HG02610 (cell line): ENCODE data around the gene ETV6.
"Not testable (repeated sequence)": the region's sequence is repeated elsewhere in the genome, so short reads cannot be mapped to it uniquely, and the experiment has no call there.

Experiments used
- ATAC-seq: cut with Tn5 transposase; IDR thresholded peaks from one replicate; pipeline ENCODE4 v1.9.1; 2021; ENCODE audit warnings: mild to moderate bottlenecking, moderate library complexity; ENCODE audit not compliant: unreplicated experiment

The ETV6 gene

GRCh38 chr12:11666131-11667050 is 16.9 kb downstream of the ETV6 start:
- ATAC-seq, result no peak

- ATAC-seq, result no peak
Observed at GRCh38 chr12:11667171-11667570, 17.7 kb downstream of the ETV6 start.

GRCh38 chr12:11668611-11669010 is 19.1 kb downstream of the ETV6 start:
- ATAC-seq, result no peak

GRCh38 chr12:11669348-11669747 is 19.9 kb downstream of the ETV6 start:
- no peak for ATAC-seq

DNA sequence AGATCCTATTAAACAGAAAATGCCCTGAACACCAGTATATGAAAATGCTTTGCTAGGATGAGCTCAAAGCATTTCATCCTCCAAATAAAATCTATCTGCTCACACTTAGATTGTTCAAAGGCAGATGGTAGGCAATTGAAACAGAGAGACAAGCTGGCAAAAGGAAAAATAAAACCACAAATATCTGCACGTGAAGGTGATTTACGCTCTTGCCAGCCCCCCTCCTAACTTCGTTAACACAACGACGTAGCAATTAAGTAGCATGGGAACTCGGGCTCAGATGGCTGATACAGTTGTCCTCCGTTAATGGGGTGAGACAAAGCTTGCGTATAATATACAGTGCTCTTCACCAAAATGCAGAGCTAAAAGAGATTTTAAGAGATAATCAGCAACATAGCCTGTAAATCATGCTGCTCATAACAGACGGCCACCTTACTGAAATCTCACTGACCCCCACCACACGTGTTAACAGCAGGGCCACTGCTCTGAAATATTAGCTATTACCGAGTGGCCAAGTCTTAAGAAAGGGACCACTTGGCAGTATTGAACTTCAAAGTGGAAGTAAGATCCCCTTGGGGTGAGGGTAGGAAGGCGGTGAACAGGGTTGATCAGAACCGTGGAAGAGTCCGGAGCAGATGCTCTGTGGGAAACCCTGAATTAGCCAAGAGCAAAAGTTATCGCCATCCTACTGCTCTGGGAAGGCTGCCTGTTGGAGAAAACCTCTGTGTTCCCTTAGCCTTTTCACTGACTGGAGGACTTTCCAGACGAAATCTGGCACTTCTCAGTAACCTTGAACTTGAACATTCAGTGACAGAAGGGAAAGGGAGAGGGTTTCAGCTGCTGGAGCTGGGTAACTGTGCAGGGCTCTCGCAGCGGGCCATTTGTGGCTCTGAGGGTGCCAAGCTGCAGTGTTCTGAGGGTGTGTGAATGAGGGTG is 23.1 kb downstream of the ETV6 start:
- ATAC-seq, result no peak

- no peak for ATAC-seq
Observed at GRCh38 chr12:11673666-11674461, 24.4 kb downstream of the ETV6 start.

DNA sequence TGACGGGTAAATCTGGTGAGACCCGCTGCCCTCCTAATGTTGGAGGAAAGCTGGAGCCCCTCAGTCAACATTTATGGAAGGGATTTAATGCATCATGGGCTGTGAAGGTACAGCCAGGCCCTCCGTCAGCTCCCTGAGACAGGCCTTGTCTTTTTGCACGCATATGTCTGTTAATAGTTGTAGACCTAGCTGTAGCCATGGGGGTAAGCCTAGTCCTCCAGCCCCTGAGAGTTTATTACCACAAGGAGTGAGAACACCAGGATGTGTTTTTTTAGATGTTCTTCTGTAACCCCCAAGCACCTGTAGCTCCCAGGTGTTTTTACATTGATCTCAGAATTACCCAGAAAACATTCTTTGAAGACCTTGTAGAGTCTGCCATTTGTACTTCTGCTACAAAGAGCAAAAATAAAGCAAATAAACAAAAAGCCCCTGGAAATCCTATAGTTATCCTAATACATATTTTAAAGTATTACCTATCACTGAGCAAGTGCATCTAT is 25.5 kb downstream of the ETV6 start:
- no peak for ATAC-seq

DNA sequence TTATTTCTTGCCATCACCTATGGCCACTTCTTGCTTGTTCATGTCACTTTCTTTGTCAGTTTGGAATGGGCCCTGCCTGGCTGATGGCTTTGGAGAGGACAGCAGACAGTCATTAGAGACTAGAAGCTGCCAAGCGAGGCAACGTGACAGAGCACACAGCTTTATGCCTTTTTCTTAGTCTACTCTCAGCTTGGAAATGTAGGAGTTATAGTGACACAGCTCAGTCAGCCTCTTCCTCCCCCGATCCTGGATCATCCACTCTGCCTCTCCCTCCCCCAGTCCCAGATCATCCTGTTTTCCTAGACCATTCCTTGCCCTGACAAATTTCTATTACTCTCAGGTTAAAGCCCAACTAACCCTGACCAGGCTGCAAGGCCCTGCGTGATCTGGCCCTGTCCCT is 26.6 kb downstream of the ETV6 start:
- ATAC-seq, result no peak

- no peak for ATAC-seq
Observed at GRCh38 chr12:11677093-11677492, 27.6 kb downstream of the ETV6 start.

DNA sequence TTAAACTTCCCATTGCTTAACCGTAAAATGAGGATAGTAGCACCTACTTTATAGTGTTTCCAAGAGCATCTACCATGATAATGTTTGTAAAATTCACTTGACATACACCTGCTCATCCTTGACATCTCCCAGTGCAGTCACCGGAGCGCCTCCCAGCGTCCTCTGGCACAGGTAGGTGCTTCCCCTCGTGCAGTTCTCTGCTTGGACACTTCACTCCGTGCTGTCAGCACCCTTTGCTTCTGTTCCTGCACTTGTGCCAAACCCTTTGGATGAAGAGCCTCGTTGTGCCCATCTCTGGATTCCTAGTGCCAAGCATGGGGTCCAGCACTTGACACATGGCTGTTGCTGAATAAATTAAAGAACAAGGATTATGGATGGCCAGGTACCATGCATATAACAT is 28.3 kb downstream of the ETV6 start:
- ATAC-seq, result no peak

- no peak for ATAC-seq
Observed at GRCh38 chr12:11678781-11679180, 29.3 kb downstream of the ETV6 start.

DNA sequence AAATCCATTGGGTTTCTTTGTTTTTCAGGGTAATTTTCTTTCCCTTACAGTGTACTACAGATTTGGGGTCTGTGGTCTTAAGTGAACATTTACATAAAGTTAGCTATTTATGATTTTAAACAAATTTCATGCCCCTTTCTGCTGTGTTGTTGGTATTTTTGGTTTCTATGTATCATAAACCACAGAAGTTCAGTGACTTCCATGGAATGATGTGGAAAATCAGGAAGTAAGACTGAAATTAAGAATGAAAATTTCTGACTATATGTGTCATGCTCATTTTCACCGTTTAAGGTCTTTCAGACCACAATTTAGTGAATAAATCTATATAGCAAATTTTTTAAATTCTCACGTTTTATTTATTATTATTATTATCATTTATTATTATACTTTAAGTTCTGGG is 31.7 kb downstream of the ETV6 start:
- no peak for ATAC-seq

DNA sequence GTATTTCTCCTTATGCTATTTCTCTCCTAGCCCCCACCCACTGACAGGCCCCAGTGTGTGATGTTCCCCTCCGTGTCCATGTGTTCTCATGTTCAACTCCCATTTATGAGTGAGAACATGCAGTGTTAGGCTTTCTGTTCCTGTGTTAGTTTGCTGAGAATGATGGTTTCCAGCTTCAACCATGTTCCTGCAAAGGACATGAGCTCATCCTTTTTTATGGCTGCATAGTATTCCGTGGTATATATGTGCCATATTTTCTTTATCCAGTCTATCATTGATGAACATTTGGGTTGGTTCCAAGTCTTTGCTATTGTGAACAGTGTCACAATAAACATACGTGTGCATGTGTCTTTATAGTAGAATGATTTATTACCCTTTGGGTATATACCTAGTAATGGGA is 32.2 kb downstream of the ETV6 start:
- ATAC-seq, result not testable (repeated sequence)

DNA sequence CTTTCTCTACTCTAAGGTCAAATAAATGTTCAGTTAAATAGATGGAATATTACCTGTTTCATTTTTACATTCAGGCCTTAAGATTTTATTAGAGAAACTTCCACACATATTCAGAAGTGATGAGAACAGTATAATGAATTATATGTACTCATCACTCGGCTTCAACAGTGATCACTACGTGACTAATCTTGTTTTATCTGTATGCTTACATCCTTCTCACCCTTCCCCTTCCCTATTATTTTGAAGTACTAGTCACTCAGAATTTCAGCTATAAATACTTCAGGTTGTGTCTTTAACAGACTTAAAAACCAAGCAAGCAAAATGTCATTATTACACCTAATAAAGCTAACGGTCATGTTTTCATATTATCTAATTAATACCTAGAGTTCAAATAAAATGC is 34.9 kb downstream of the ETV6 start:
- ATAC-seq, result no peak

DNA sequence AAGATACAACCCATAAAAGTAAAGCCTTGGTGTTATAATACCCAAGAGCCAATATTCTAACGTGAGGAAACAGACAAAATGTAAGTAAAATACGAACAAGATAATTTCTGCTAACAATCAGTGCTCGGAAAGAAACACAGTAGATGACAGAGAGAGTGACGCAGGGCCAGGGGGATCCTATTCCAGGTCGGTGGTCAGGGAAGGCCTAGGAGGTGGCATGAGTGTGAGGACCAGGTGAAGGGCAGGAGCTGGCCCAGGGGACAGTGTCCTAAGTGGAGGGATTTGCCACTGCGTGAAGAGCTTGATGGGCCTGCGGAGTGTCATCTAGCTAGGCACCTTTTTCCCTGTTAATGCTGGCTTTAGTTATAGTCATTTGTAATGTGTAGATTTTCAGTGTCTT is 35.3 kb downstream of the ETV6 start:
- no peak for ATAC-seq

DNA sequence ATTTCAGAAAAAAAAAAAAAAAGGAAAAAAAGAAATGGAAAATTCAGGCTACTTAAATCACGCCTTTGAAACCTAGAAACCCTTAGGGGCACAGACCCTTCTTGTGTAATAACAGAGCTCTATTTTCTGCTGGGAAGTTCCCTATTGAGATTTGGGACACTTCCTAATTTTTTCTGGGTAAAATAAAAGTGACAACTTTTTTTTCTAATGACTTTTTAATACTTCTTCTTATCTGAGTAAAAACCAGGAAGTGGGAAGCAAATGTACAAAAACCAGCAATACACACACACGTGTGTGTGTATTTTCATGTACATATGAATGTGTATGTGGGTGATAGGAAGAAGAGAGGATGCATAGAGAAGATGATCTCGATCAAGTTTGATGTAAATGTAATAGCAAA is 35.8 kb downstream of the ETV6 start:
- ATAC-seq, result no peak

DNA sequence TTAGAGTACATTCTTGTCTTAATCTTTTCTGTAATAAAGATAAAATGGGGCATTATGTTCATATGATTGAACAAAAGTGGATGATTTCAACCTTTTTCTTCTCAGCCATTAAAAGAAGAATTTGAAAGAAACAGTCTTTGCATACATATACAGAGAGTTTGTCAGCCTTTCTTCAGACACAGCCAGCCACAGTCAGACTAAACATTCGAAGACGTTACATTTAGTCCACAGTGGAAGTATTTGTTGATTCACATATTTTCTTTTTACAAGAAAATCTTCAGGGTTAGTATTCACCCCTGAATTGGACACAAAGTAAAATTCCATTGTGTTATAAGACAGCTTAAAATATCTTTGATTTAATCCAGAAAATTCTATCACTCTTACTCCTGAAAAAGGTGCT is 36.2 kb downstream of the ETV6 start:
- no peak for ATAC-seq

- ATAC-seq, result no peak
Observed at GRCh38 chr12:11686120-11686519, 36.6 kb downstream of the ETV6 start.

DNA sequence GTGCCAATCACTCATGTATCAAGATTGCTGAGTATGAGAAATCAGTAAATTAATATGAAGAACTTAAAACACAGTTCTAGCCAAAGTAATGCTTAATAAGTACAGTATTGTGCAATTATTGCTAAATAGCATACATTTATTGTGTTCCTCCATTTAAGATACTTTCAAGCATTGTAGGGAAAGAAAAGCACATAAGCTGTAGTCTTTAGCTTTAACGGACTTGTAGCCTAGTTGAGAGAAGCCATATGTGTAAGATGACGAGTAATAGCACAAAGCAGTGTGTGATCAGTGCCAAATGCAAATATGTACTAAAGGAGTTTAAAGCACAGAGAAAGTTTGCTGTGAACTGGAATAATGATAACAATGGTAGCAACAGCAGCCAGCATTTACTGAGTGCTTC is 38.1 kb downstream of the ETV6 start:
- ATAC-seq, result no peak

DNA sequence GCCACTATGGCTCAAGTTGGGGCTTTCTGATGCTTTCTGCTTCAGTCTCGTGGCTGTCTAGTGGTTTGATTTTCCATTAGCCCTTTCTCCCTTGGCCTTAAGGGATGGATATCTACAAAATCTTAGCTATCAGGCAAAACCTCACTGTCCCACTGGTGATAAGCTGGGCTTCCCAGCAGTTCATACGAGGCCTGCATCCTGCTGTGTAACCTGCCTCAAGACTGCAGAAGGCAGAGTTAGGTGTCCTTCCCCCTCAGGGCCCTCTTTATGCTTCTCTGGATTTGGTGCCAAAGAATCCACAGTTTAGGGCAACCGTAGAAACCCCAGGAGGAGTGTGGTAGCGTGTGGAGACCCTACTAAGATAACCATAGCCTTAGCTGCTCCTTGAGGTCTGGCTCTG is 38.9 kb downstream of the ETV6 start:
- ATAC-seq, result no peak

GRCh38 chr12:11688831-11689230 is 39.4 kb downstream of the ETV6 start:
- no peak for ATAC-seq
